Measurements from ENCODE around the gene SLC6A20.

GRCh38 chr3:45729614-45730013 lies 66.7 kb downstream of the SLC6A20 start:
- TF ChIP-seq CTCF (IDR thresholded peaks at IDR 0.05): no peak
- TF ChIP-seq POLR2A (IDR thresholded peaks at IDR 0.05): no peak
